ENCODE data around the gene XPO5. TPM values are rescaled to one million over a fixed set of nuclear protein-coding genes. Genes with fewer than 3 reads are reported as not detected.

Gene XPO5
- total and polyA plus RNA-seq, 7 donors = 3.0 to 53.7 (median 13.7) TPM

DNA sequence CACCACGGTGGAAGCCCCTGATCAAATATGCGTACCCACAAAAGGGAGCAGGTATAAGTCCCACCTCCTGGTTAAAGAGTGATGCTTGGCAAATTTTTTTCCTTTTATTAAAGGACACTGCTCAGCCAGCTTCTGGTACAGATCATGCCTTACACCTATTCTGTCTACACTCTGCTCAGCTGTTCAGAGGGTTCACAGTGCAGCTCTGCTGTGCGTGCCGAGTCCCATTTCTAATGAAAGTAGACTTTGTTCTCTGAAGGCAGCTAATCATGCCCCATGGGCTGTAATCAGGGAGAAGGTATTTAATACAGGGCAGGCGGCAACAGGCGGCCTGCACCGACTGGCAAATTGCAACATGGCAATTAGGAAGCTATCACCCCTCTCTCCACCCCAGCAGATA is 82.0 kb downstream of the XPO5 start:
- 92% methylated on average over 7 of the region's 7 CpGs for WGBS, 2 donors
- no peak for DNase-seq
- no peaks in the 10 kb centered on the region for H3K27me3 ChIP-seq
- H3K9me3 ChIP-seq = no peaks in the 10 kb centered on the region
- peaks cover 6 to 18% (median 8%) of the 10 kb centered on the region in 4 donors for H3K36me3 ChIP-seq
- TF ChIP-seq POLR2A (IDR thresholded peaks at IDR 0.05) (no peak), POLR2AphosphoS5 (IDR thresholded peaks at IDR 0.05) (no peak), EP300 (IDR thresholded peaks at IDR 0.05) (no peak)
- TF ChIP-seq, protein P1, sequence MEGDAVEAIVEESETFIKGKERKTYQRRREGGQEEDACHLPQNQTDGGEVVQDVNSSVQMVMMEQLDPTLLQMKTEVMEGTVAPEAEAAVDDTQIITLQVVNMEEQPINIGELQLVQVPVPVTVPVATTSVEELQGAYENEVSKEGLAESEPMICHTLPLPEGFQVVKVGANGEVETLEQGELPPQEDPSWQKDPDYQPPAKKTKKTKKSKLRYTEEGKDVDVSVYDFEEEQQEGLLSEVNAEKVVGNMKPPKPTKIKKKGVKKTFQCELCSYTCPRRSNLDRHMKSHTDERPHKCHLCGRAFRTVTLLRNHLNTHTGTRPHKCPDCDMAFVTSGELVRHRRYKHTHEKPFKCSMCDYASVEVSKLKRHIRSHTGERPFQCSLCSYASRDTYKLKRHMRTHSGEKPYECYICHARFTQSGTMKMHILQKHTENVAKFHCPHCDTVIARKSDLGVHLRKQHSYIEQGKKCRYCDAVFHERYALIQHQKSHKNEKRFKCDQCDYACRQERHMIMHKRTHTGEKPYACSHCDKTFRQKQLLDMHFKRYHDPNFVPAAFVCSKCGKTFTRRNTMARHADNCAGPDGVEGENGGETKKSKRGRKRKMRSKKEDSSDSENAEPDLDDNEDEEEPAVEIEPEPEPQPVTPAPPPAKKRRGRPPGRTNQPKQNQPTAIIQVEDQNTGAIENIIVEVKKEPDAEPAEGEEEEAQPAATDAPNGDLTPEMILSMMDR (IDR thresholded peaks at IDR 0.05) = no peak
- H3K4me1 ChIP-seq = peaks cover 0 to 62% (median 51%) of the 10 kb centered on the region in 4 donors
- H3K4me3 ChIP-seq = no peak overlapping the region
- H3K27ac ChIP-seq = no peak overlapping the region
- intact Hi-C loops (cut with DNase I) = no loop called here

DNA sequence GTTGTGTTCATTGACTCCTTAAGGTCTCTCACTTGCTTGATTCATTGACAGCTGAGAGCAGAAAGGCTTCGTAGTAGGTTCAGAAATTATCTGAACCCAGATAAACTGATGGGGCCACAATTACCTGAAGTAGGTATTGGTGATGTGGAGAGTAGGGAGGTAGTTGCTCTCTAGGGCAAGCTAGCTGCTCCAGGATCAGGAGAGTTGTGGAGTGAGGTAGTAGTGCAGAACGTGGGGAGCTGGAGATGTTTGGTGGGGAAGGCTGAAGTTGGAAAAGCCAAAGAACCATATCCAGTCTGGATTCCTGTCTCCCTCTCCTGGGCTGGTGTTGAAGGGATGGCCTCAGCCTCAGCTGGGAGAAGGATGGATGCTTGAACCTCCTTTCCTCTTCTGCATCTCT is 82.6 kb downstream of the XPO5 start:
- no peak for DNase-seq
- peak overlapping the region in 2 of 4 donors; percentile 68 to 72 for H3K27ac ChIP-seq
- H3K9me3 ChIP-seq = no peaks in the 10 kb centered on the region
- WGBS, 2 donors = 91 to 92% methylated on average over 2 of the region's 2 CpGs
- intact Hi-C loops (cut with DNase I) = no loop called here
- H3K27me3 ChIP-seq = no peaks in the 10 kb centered on the region
- H3K4me3 ChIP-seq = no peak overlapping the region
- peaks cover 2 to 12% (median 2%) of the 10 kb centered on the region in 4 donors for H3K36me3 ChIP-seq
- H3K4me1 ChIP-seq = peaks cover 0 to 65% (median 52%) of the 10 kb centered on the region in 4 donors
- no peak for TF ChIP-seq POLR2AphosphoS5 (IDR thresholded peaks at IDR 0.05)

DNA sequence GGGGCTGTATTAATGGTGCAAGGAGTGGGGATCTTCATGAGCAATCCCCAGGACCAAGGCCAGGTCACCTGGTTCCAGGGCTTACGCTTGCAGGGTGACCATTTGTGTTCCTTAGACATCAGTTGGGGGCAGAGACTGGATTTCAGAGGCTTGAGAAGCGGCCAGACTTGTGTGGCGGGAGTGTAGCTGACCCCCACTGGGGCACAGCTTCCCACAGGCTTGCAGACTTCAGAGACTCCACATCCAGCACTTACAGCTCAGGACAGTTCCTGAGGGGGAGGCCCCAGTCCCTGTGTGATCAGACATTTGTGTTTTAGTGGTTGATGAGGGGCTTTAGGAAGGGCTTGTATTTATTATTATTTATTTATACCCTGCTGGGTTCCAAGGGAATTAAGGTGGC is 83.2 kb downstream of the XPO5 start:
- TF ChIP-seq EP300 (IDR thresholded peaks at IDR 0.05) (no peak), POLR2A (IDR thresholded peaks at IDR 0.05) (no peak), POLR2AphosphoS5 (IDR thresholded peaks at IDR 0.05) (no peak)
- TF ChIP-seq, protein P1 (IDR thresholded peaks at IDR 0.05) = no peak
- Histone ChIP-seq H3K4me3 (no peak overlapping the region), H3K36me3 (peaks cover 0 to 6% (median 0%) of the 10 kb centered on the region in 4 donors), H3K4me1 (peaks cover 0 to 65% (median 52%) of the 10 kb centered on the region in 4 donors), H3K27me3 (no peaks in the 10 kb centered on the region), H3K9me3 (no peaks in the 10 kb centered on the region), H3K27ac (peak overlapping the region; percentile 57 to 72 (median 68))
- 77 to 78% methylated on average over 3 of the region's 3 CpGs for WGBS, 2 donors
- intact Hi-C loops (cut with DNase I) = no loop called here
- no peak for DNase-seq

DNA sequence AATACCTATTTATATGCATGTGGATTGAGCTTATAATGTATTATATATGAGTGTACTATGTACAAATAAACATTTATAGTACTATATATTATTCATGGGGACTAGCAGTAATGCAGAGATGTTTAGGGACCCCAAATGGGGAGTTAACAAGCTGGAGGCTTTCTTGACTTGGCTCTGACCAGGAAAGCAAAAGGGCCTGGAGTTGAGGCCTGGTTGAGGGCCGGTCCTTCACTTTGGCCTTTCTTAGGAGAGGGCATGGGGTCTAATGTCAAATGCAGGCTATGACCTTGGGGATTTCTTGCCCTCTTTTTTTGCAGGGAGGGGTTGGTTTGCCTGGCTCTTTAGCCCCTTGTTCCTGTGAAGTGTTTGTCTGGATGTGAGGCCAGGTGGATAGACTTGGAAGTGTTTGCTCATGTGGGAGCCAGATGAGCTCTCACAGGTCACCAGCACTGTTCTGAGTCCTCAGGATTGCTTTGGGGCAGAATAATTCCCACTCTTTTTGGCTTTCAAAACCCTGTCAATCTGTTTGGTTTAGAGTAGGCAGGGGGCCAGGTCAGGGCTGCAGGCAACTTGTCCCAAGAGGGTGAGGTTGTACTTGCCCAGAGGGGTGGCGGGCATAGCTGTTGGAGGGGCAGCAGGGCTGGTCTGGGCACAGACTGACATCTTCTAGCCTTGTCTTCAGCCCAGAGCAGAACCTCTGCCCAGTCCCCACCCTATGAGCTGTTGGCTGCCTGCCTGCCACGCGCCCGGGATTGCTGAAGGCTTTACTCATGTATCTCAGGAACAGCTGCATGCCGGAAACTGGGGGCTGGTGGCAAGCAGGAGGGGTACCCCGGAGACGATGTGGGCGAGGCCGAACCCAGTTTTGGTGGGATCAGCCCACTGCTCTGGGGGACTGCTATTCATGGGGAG is 83.8 kb downstream of the XPO5 start:
- Histone ChIP-seq H3K4me1 (peaks cover 0 to 59% (median 49%) of the 10 kb centered on the region in 4 donors), H3K27me3 (no peaks in the 10 kb centered on the region), H3K27ac (peak overlapping the region; percentile 57 to 72 (median 68)), H3K4me3 (no peak overlapping the region), H3K36me3 (peaks cover 0 to 5% (median 0%) of the 10 kb centered on the region in 4 donors), H3K9me3 (no peaks in the 10 kb centered on the region)
- DNase-seq = peak; percentile 88
- intact Hi-C loops (cut with DNase I) = no loop called here
- 22 to 56% methylated on average over 10 of the region's 10 CpGs for WGBS, 2 donors
- TF ChIP-seq POLR2AphosphoS5 (IDR thresholded peaks at IDR 0.05) (peak in 1 of 4 donors; percentile 12), POLR2A (IDR thresholded peaks at IDR 0.05) (no peak)
- TF ChIP-seq, protein P1 (IDR thresholded peaks at IDR 0.05) = no peak

DNA sequence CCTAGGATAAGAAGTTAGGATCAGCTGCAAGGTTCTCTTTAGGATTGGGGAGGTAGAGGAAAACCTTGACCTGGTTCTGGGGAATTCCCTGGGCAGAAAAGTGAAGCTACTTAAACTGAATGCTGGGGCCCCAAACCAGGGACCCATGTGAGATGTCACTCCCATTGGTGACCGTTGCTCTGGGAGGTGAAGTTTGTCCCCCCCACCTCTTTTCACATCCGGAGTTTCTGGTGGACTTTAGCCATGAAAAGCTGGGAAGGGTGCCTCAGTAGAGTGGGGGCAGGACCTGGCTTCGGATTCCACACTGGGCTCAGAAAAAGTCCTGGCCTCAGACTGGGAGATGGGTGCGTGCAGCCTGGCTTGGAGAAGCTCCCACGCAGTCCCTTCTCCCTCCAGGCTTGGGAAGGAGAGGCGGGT is 85.3 kb downstream of the XPO5 start:
- Histone ChIP-seq H3K4me3 (no peak overlapping the region), H3K36me3 (peaks cover 0 to 10% (median 0%) of the 10 kb centered on the region in 4 donors), H3K27me3 (no peaks in the 10 kb centered on the region), H3K4me1 (peaks cover 0 to 45% (median 34%) of the 10 kb centered on the region in 4 donors), H3K9me3 (no peaks in the 10 kb centered on the region), H3K27ac (no peak overlapping the region)
- no peak for DNase-seq
- intact Hi-C loops (cut with DNase I) = no loop called here
- 75 to 81% methylated on average over 6 of the region's 6 CpGs for WGBS, 2 donors
- TF ChIP-seq POLR2AphosphoS5 (IDR thresholded peaks at IDR 0.05) = no peak
- no peak for TF ChIP-seq POLR2A (IDR thresholded peaks at IDR 0.05)
- TF ChIP-seq, protein P1 (IDR thresholded peaks at IDR 0.05) = no peak
- TF ChIP-seq EP300 (IDR thresholded peaks at IDR 0.05) = no peak

Data from sigmoid colon (tissue), 7 donors.